SK-N-SH treated with all-trans-retinoic acid at 6 μM for 48 hours (cell line): ENCODE measurements around the gene TIMM17B.

ENCODE experiments used
- ATAC-seq: fragments of 200-7000 bp; cut with Tn5 transposase; 3 replicates; pipeline ENCODE4 v1.9.1; 2020; ENCODE audit warnings: mild to moderate bottlenecking, moderate library complexity
- ARNTL ChIP-seq: fragments of 450-650 bp; formaldehyde crosslinking; IDR thresholded peaks from 2 replicates; pipeline ENCODE4 v1.5.0; 2020; ENCODE audit warnings: low read depth, mild to moderate bottlenecking, moderate library complexity, borderline replicate concordance
- BACH2 ChIP-seq: fragments of 250-450 bp; sonication (Bioruptor Pico); IDR thresholded peaks from 2 replicates; pipeline ENCODE4 v1.9.0; 2021; ENCODE audit warnings: mild to moderate bottlenecking, borderline replicate concordance
- CREB5 ChIP-seq: fragments of 250-450 bp; sonication (Bioruptor Pico); IDR thresholded peaks from 2 replicates; pipeline ENCODE4 v1.5.1; 2020; ENCODE audit warnings: low read depth, mild to moderate bottlenecking, moderate library complexity
- ESRRG ChIP-seq: fragments of 250-450 bp; sonication (Bioruptor Pico); IDR thresholded peaks from 2 replicates; pipeline ENCODE4 v1.6.1; 2021; ENCODE audit warnings: mild to moderate bottlenecking
- ISL1 ChIP-seq: fragments of 250-450 bp; sonication (Bioruptor Pico); IDR thresholded peaks from 2 replicates; pipeline ENCODE4 v2.1.2; 2022; ENCODE audit warnings: mild to moderate bottlenecking, moderate library complexity
- OSR1 ChIP-seq: fragments of 250-450 bp; sonication (Bioruptor Pico); IDR thresholded peaks from 2 replicates; pipeline ENCODE4 v1.8.0; 2022; ENCODE audit warnings: moderate library complexity, mild to moderate bottlenecking, inconsistent platforms
- PATZ1 ChIP-seq: fragments of 250-450 bp; sonication (Bioruptor Pico); IDR thresholded peaks from 2 replicates; pipeline ENCODE4 v1.8.0; 2020; ENCODE audit warnings: mild to moderate bottlenecking, moderate library complexity, borderline replicate concordance
- POU6F1 ChIP-seq: fragments of 250-450 bp; sonication (Bioruptor Pico); IDR thresholded peaks from 2 replicates; pipeline ENCODE4 v1.8.0; 2021; ENCODE audit warnings: low read depth, mild to moderate bottlenecking, moderate library complexity, borderline replicate concordance
- PPARA ChIP-seq: fragments of 250-450 bp; sonication (Bioruptor Pico); IDR thresholded peaks from 2 replicates; pipeline ENCODE4 v1.5.0; 2020; ENCODE audit warnings: mild to moderate bottlenecking, borderline replicate concordance
- SNAI2 ChIP-seq: fragments of 250-450 bp; sonication (Bioruptor Pico); IDR thresholded peaks from 2 replicates; pipeline ENCODE4 v1.5.0; 2020; ENCODE audit warnings: mild to moderate bottlenecking, moderate library complexity
- TCF4 ChIP-seq: fragments of 250-450 bp; sonication (Bioruptor Pico); IDR thresholded peaks from 2 replicates; pipeline ENCODE4 v1.8.0; 2021; ENCODE audit warnings: mild to moderate bottlenecking, moderate library complexity, borderline replicate concordance
- TOX ChIP-seq: fragments of 250-450 bp; sonication (Bioruptor Pico); IDR thresholded peaks from 2 replicates; pipeline ENCODE4 v1.8.0; 2021; ENCODE audit warnings: mild to moderate bottlenecking, moderate library complexity, borderline replicate concordance
- TSHZ2 ChIP-seq: fragments of 250-450 bp; sonication (Bioruptor Pico); IDR thresholded peaks from 2 replicates; pipeline ENCODE4 v1.5.0; 2020; ENCODE audit warnings: mild to moderate bottlenecking, moderate library complexity
- ZC3H10 ChIP-seq: fragments of 250-450 bp; sonication (Bioruptor Pico); IDR thresholded peaks from 2 replicates; pipeline ENCODE4 v1.5.1; 2021; ENCODE audit warnings: mild to moderate bottlenecking, moderate library complexity
- ZFP3 ChIP-seq: fragments of 250-450 bp; sonication (Bioruptor Pico); IDR thresholded peaks from 2 replicates; pipeline ENCODE4 v1.5.0; 2020; ENCODE audit warnings: mild to moderate bottlenecking, moderate library complexity
- ZFP30 ChIP-seq: fragments of 450-650 bp; formaldehyde crosslinking; IDR thresholded peaks from 2 replicates; pipeline ENCODE4 v1.5.0; 2022; ENCODE audit warnings: mild to moderate bottlenecking, moderate library complexity
- ZNF565 ChIP-seq: fragments of 450-650 bp; formaldehyde crosslinking; conservative IDR thresholded peaks from 2 replicates; pipeline ENCODE4 v1.5.0; 2020; ENCODE audit warnings: low read depth, mild to moderate bottlenecking, moderate library complexity
- ZNF70 ChIP-seq: fragments of 450-650 bp; formaldehyde crosslinking; IDR thresholded peaks from 2 replicates; pipeline ENCODE4 v1.5.0; 2020; ENCODE audit warnings: mild to moderate bottlenecking, moderate library complexity

TIMM17B gene

DNA sequence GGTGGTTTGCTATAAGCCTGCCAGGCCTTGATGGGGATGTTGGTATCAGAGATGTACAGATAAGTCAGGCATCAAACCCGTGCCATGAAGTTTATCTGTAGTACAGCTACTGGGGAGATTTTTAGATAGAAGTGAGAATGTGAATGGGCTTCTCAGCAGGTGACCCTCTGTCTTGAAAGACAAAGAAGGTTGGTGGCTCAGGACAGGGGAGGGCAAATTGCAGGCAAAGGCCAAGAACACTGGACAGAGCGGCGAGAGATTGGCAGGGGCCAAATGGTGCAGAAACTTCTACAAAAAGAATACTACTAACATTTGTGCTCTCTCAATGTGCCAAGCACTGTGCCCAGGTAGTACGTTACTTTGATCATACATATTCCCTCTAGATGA lies 23.1 kb upstream of the TIMM17B start:
- no peak for ATAC-seq
- TF ChIP-seq TSHZ2 (no peak), PATZ1 (no peak), POU6F1 (CRISPR knock-in tag) (no peak), ISL1 (CRISPR knock-in tag) (no peak), ZNF565 (CRISPR knock-in tag) (no peak), ARNTL (no peak), PPARA (CRISPR knock-in tag) (no peak), BACH2 (no peak), ZFP3 (CRISPR knock-in tag) (no peak), CREB5 (no peak), TOX (no peak), TCF4 (CRISPR knock-in tag) (no peak), OSR1 (CRISPR knock-in tag) (no peak)

DNA sequence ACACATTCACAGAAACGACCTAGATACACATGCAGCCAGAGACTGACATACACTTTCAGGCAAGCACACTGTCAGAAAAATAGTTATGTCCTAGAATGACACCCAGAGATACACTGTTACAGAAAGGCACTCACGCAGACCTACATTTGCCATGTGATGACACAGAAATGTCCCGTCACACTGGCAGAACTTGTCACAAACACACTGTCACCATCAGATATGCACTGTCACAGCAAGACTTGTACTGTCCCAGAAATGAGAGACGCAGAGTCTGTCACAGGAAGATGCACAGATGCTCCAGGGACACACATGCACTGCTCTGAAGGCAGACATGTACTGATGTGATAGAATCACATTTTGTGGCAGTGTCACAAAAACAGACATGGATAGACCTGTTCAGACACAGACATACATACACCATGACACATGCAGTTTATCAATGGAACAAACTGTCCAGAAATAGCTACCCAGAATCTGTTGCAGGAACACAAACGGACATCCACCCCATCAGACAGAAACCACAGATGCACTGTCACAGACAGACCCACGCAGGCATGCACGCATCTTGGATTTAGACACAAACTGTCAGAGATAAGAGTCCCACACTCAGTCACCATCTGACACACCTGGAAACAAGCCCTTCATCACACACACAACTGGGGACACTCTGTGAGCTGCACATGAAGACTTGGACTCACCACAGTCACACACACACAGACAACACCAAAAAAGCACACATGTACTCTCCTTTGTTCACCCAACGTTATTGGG lies 22.6 kb upstream of the TIMM17B start:
- no peak for TF ChIP-seq ESRRG (CRISPR knock-in tag)
- no peak for TF ChIP-seq POU6F1 (CRISPR knock-in tag)
- TF ChIP-seq OSR1 (CRISPR knock-in tag): no peak
- TF ChIP-seq ZC3H10 (CRISPR knock-in tag): no peak
- no peak for TF ChIP-seq ZFP3 (CRISPR knock-in tag)
- no peak for TF ChIP-seq PPARA (CRISPR knock-in tag)
- no peak for TF ChIP-seq TSHZ2
- TF ChIP-seq ZNF70 (CRISPR knock-in tag): no peak
- no peak for TF ChIP-seq CREB5
- TF ChIP-seq ZFP30 (CRISPR knock-in tag): no peak
- TF ChIP-seq SNAI2 (CRISPR knock-in tag): no peak
- TF ChIP-seq, all 23 proteins: peak for 0
- ATAC-seq: no peak
